KMS-11 (cell line): Measurements from ENCODE around the gene METTL15.

ENCODE experiments used
- H2AFZ ChIP-seq: fragments of 200-600 bp; sonication (generic); 2 replicates; pipeline ENCODE4 v1.6.1; 2016; ENCODE audit warnings: antibody characterized with exemption, mixed run types, low read depth
- H3K27ac ChIP-seq: fragments of 200-600 bp; sonication (generic); 2 replicates; pipeline ENCODE4 v1.6.1; 2016; ENCODE audit warnings: mild to moderate bottlenecking, mixed run types
- H3K27me3 ChIP-seq: fragments of 200-600 bp; sonication (generic); 2 replicates; pipeline ENCODE4 v1.6.1; 2017; ENCODE audit warnings: mild to moderate bottlenecking, low read depth, mixed run types, moderate library complexity; ENCODE audit not compliant: insufficient read depth
- H3K36me3 ChIP-seq: fragments of 200-600 bp; sonication (generic); 2 replicates; pipeline ENCODE4 v1.6.1; 2017; ENCODE audit warnings: mild to moderate bottlenecking, mixed run types; ENCODE audit not compliant: insufficient read depth
- H3K4me1 ChIP-seq: fragments of 200-600 bp; sonication (generic); 2 replicates; pipeline ENCODE4 v1.6.1; 2016; ENCODE audit warnings: mild to moderate bottlenecking, low read depth, mixed run types; ENCODE audit not compliant: poor library complexity, severe bottlenecking
- H3K4me2 ChIP-seq: fragments of 200-600 bp; sonication (generic); 2 replicates; pipeline ENCODE4 v1.7.0; 2016; ENCODE audit warnings: mild to moderate bottlenecking, mixed run types
- H3K4me3 ChIP-seq: fragments of 200-600 bp; sonication (generic); IDR thresholded peaks from 2 replicates; pipeline ENCODE4 v1.6.1; 2017; ENCODE audit warnings: low read depth, low read length, mixed read lengths; ENCODE audit not compliant: insufficient read depth
- H3K79me2 ChIP-seq: fragments of 200-600 bp; sonication (generic); 2 replicates; pipeline ENCODE4 v1.6.1; 2016; ENCODE audit warnings: low read depth, mixed run types; ENCODE audit not compliant: insufficient read depth
- H3K9ac ChIP-seq: fragments of 200-600 bp; sonication (generic); 2 replicates; pipeline ENCODE4 v1.6.1; 2016; ENCODE audit warnings: mild to moderate bottlenecking, mixed run types
- H4K20me1 ChIP-seq: fragments of 200-600 bp; sonication (generic); 2 replicates; pipeline ENCODE4 v1.6.1; 2016; ENCODE audit warnings: mild to moderate bottlenecking, mixed run types; ENCODE audit not compliant: insufficient read depth
- TF ChIP-seq, protein P1 (sequence below): fragments of 200-600 bp; sonication (generic); conservative IDR thresholded peaks from 2 replicates; pipeline ENCODE4 v1.6.1; 2017; ENCODE audit warnings: low read depth, mild to moderate bottlenecking, antibody characterized with exemption, low read length, moderate library complexity, mixed read lengths

Gene METTL15

DNA sequence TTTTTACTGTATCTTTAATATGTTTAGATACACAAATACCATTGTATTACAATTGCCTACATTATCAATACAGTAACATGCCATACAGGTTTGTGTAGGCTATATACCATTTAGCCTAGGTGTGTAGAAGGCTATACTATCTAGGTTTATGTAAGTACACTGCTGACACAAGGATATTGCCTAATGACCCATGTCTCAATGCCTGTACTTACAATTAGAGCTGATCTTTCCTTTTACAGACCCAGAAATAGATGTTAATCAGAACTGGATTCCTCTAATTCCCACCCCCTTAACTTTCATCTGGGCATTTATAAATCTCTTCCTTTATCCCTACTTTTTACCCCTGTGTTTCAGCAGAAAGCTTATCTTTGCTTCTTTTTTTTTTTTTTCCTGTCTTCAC is 229.5 kb downstream of the METTL15 start:
- Histone ChIP-seq H3K4me3 (no peak overlapping the region), H4K20me1 (no peaks in the 10 kb centered on the region), H3K27me3 (no peaks in the 10 kb centered on the region), H3K4me2 (no peak overlapping the region), H2AFZ (no peak overlapping the region), H3K4me1 (peaks cover 1% of the 10 kb centered on the region), H3K36me3 (no peaks in the 10 kb centered on the region), H3K9ac (no peak overlapping the region), H3K79me2 (no peaks in the 10 kb centered on the region), H3K27ac (no peak overlapping the region)
- TF ChIP-seq, protein P1, sequence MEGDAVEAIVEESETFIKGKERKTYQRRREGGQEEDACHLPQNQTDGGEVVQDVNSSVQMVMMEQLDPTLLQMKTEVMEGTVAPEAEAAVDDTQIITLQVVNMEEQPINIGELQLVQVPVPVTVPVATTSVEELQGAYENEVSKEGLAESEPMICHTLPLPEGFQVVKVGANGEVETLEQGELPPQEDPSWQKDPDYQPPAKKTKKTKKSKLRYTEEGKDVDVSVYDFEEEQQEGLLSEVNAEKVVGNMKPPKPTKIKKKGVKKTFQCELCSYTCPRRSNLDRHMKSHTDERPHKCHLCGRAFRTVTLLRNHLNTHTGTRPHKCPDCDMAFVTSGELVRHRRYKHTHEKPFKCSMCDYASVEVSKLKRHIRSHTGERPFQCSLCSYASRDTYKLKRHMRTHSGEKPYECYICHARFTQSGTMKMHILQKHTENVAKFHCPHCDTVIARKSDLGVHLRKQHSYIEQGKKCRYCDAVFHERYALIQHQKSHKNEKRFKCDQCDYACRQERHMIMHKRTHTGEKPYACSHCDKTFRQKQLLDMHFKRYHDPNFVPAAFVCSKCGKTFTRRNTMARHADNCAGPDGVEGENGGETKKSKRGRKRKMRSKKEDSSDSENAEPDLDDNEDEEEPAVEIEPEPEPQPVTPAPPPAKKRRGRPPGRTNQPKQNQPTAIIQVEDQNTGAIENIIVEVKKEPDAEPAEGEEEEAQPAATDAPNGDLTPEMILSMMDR: no peak

DNA sequence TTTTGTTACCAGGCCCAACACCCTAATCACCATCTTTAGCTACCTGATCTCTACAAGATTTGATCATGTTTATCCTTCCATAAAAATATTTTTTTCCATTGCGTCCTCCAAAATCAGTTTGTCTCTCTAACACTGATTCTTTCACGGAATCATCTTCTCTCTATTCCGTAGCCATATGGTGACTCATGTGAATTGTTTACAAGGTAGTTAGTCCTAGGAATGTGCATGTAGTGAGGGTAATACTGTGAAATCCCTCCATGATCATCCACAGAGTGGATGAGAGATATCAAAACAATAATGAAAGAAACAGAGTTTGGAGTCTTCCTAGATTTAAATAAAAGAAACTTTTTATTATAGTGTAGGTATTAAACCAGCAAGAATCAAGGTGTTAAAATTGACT is 230.2 kb downstream of the METTL15 start:
- Histone ChIP-seq H3K79me2 (no peaks in the 10 kb centered on the region), H2AFZ (no peak overlapping the region), H4K20me1 (no peaks in the 10 kb centered on the region), H3K4me3 (no peak overlapping the region), H3K9ac (no peak overlapping the region), H3K27me3 (no peaks in the 10 kb centered on the region), H3K4me2 (no peak overlapping the region), H3K36me3 (no peaks in the 10 kb centered on the region), H3K27ac (no peak overlapping the region), H3K4me1 (peaks cover 8% of the 10 kb centered on the region)
- TF ChIP-seq, protein P1: no peak

GRCh38 chr11:28339488-28339887 is 231.3 kb downstream of the METTL15 start:
- Histone ChIP-seq H3K36me3 (no peaks in the 10 kb centered on the region), H3K27ac (no peak overlapping the region), H3K79me2 (no peaks in the 10 kb centered on the region), H2AFZ (no peak overlapping the region), H3K27me3 (no peaks in the 10 kb centered on the region), H3K4me2 (no peak overlapping the region), H4K20me1 (no peaks in the 10 kb centered on the region), H3K4me3 (no peak overlapping the region), H3K9ac (no peak overlapping the region), H3K4me1 (peaks cover 16% of the 10 kb centered on the region)
- TF ChIP-seq, protein P1: no peak

GRCh38 chr11:28342716-28343115 is 234.5 kb downstream of the METTL15 start:
- H3K79me2 ChIP-seq: no peaks in the 10 kb centered on the region
- H3K4me2 ChIP-seq: peak overlapping the region; percentile 14; the same call in 1 of the 2 replicates
- H4K20me1 ChIP-seq: no peaks in the 10 kb centered on the region
- no peak overlapping the region; the same call in 1 of the 2 replicates for H3K9ac ChIP-seq
- no peaks in the 10 kb centered on the region for H3K27me3 ChIP-seq
- H3K36me3 ChIP-seq: no peaks in the 10 kb centered on the region
- peak overlapping the region; percentile 39; the same call in 1 of the 2 replicates for H3K27ac ChIP-seq
- H3K4me3 ChIP-seq: no peak overlapping the region
- TF ChIP-seq, protein P1: no peak
- H3K4me1 ChIP-seq: peaks cover 16% of the 10 kb centered on the region
- H2AFZ ChIP-seq: no peak overlapping the region
